ENCODE measurements around the gene MTR.

Gene MTR

DNA sequence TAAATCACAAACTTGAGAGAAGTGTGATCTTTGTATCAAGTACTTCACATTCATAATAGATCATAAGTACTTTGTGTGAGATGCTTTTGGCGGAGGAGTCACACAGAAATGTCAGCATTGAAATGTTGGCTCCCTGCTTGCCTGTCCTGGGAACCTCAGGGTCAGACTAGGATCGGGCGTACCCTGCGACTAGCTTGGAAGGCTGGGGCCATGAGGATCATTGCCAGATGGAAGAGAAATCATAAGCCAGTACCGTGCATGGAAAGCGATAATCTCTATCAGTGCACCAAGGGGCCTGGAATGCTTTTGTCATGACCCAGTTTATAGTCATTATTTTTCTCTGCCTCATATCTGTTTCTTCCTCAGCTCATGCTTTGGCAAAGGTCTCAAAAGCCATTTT, 35.5 kb downstream of the MTR start:
- Histone ChIP-seq H3K36me3 (ENCODE audit: control insufficient read depth, insufficient read depth, low read length) (no peaks in the 10 kb centered on the region), H3K9me3 (ENCODE audit: control insufficient read depth, low read length) (no peaks in the 10 kb centered on the region), H3K27me3 (ENCODE audit: control insufficient read depth, insufficient read depth, low read length) (no peaks in the 10 kb centered on the region), H3K4me3 (ENCODE audit: low read depth, low read length) (no peak overlapping the region), H3K4me1 (peaks cover 2% of the 10 kb centered on the region), H3K27ac (no peak overlapping the region), H2AFZ (no peak overlapping the region), H3K79me2 (no peaks in the 10 kb centered on the region), H3K4me2 (ENCODE audit: low read length) (no peak overlapping the region), H3K9ac (no peak overlapping the region)
- TF ChIP-seq, protein P1, sequence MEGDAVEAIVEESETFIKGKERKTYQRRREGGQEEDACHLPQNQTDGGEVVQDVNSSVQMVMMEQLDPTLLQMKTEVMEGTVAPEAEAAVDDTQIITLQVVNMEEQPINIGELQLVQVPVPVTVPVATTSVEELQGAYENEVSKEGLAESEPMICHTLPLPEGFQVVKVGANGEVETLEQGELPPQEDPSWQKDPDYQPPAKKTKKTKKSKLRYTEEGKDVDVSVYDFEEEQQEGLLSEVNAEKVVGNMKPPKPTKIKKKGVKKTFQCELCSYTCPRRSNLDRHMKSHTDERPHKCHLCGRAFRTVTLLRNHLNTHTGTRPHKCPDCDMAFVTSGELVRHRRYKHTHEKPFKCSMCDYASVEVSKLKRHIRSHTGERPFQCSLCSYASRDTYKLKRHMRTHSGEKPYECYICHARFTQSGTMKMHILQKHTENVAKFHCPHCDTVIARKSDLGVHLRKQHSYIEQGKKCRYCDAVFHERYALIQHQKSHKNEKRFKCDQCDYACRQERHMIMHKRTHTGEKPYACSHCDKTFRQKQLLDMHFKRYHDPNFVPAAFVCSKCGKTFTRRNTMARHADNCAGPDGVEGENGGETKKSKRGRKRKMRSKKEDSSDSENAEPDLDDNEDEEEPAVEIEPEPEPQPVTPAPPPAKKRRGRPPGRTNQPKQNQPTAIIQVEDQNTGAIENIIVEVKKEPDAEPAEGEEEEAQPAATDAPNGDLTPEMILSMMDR (IDR thresholded peaks at IDR 0.05), result no peak

GRCh38 chr1:236833575-236833974, 38.5 kb downstream of the MTR start:
- H3K9ac ChIP-seq, result no peak overlapping the region
- H3K4me1 ChIP-seq, result peaks cover 2% of the 10 kb centered on the region
- H3K4me2 ChIP-seq (ENCODE audit: low read length), result no peak overlapping the region
- no peak overlapping the region for H3K4me3 ChIP-seq (ENCODE audit: low read depth, low read length)
- H3K36me3 ChIP-seq (ENCODE audit: control insufficient read depth, insufficient read depth, low read length), result no peaks in the 10 kb centered on the region
- no peaks in the 10 kb centered on the region for H3K9me3 ChIP-seq (ENCODE audit: control insufficient read depth, low read length)
- no peak overlapping the region for H3K27ac ChIP-seq
- H3K79me2 ChIP-seq, result no peaks in the 10 kb centered on the region
- H2AFZ ChIP-seq, result no peak overlapping the region
- H3K27me3 ChIP-seq (ENCODE audit: control insufficient read depth, insufficient read depth, low read length), result no peaks in the 10 kb centered on the region
- TF ChIP-seq, protein P1 (IDR thresholded peaks at IDR 0.05), result no peak

DNA sequence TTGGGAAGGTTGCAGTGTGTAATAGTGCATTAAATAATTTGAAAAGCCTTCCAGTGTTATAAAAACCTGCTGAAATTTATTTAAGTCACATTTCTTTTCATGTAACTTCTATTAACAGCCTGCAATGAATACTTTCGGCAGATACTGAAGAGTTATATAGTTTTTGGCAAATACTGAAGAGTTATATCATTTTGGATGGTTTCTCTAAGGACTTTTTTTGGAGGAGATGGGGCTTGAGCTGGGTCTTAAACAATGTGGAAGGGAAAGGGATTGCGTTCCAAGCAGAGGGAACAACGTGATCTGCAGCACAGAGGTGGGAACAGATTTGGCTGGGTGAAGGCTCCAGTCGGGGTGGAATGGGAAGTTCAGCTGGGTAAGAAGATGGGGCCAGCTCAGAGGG, 39.8 kb downstream of the MTR start:
- no peaks in the 10 kb centered on the region for H3K79me2 ChIP-seq
- TF ChIP-seq, protein P1 (IDR thresholded peaks at IDR 0.05), result no peak
- no peaks in the 10 kb centered on the region for H3K36me3 ChIP-seq (ENCODE audit: control insufficient read depth, insufficient read depth, low read length)
- no peaks in the 10 kb centered on the region for H3K27me3 ChIP-seq (ENCODE audit: control insufficient read depth, insufficient read depth, low read length)
- no peak overlapping the region for H3K9ac ChIP-seq
- peaks cover 2% of the 10 kb centered on the region for H3K4me1 ChIP-seq
- H2AFZ ChIP-seq, result no peak overlapping the region
- H3K4me2 ChIP-seq (ENCODE audit: low read length), result no peak overlapping the region
- no peak overlapping the region for H3K27ac ChIP-seq
- H3K9me3 ChIP-seq (ENCODE audit: control insufficient read depth, low read length), result no peaks in the 10 kb centered on the region
- no peak overlapping the region for H3K4me3 ChIP-seq (ENCODE audit: low read depth, low read length)

- Histone ChIP-seq H3K4me1 (peaks cover 2% of the 10 kb centered on the region), H3K4me2 (ENCODE audit: low read length) (no peak overlapping the region), H3K4me3 (ENCODE audit: low read depth, low read length) (no peak overlapping the region), H3K36me3 (ENCODE audit: control insufficient read depth, insufficient read depth, low read length) (no peaks in the 10 kb centered on the region), H3K27me3 (ENCODE audit: control insufficient read depth, insufficient read depth, low read length) (no peaks in the 10 kb centered on the region), H3K9ac (no peak overlapping the region), H2AFZ (no peak overlapping the region), H3K79me2 (no peaks in the 10 kb centered on the region), H3K9me3 (ENCODE audit: control insufficient read depth, low read length) (no peaks in the 10 kb centered on the region), H3K27ac (peak overlapping the region; percentile 29)
- TF ChIP-seq, protein P1 (IDR thresholded peaks at IDR 0.05), result no peak
These were observed 40.4 kb downstream of the MTR start for GRCh38 chr1:236835491-236835890.

- H3K4me1 ChIP-seq, result peaks cover 2% of the 10 kb centered on the region
- no peak overlapping the region for H3K27ac ChIP-seq
- no peaks in the 10 kb centered on the region for H3K9me3 ChIP-seq (ENCODE audit: control insufficient read depth, low read length)
- H3K4me2 ChIP-seq (ENCODE audit: low read length), result no peak overlapping the region
- H3K4me3 ChIP-seq (ENCODE audit: low read depth, low read length), result no peak overlapping the region
- TF ChIP-seq, protein P1 (IDR thresholded peaks at IDR 0.05), result no peak
- no peaks in the 10 kb centered on the region for H3K27me3 ChIP-seq (ENCODE audit: control insufficient read depth, insufficient read depth, low read length)
- no peak overlapping the region for H2AFZ ChIP-seq
- H3K36me3 ChIP-seq (ENCODE audit: control insufficient read depth, insufficient read depth, low read length), result no peaks in the 10 kb centered on the region
- no peak overlapping the region for H3K9ac ChIP-seq
- H3K79me2 ChIP-seq, result no peaks in the 10 kb centered on the region
These were observed 41.1 kb downstream of the MTR start for GRCh38 chr1:236836157-236836556.

All from parathyroid adenoma (tissue), 2 donors.